HG03060 (cell line): ENCODE measurements around the gene CEP83.
A peak's percentile ranks its signal among the peaks of the same experiment; 100 is the strongest.
"Not testable (repeated sequence)": the region's sequence is repeated elsewhere in the genome, so short reads cannot be mapped to it uniquely, and the experiment has no call there.

Experiments
- ATAC-seq: cut with Tn5 transposase; IDR thresholded peaks from one replicate; pipeline ENCODE4 v1.9.1; 2021; ENCODE audit warnings: low read depth, moderate number of reproducible peaks; ENCODE audit not compliant: unreplicated experiment

The CEP83 gene

DNA sequence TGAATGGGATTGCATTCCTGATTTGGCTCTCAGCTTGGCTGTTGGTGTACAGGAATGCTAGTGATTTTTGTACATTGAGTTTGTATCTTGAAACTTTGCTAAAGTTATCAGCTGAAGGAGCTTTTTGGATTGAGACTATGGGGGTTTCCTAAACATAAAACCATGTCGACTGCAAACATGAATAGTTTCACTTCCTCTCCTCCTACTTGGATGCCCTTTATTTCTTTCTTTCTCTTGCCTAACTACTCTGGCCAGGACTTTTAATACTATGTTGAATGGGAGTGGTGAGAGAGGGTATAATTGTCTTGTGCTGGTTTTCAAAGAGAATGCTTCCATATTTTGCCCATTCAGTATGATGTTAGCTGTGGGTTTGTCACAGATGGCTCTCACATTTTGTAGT is 141.5 kb downstream of the CEP83 start:
- no peak for ATAC-seq

DNA sequence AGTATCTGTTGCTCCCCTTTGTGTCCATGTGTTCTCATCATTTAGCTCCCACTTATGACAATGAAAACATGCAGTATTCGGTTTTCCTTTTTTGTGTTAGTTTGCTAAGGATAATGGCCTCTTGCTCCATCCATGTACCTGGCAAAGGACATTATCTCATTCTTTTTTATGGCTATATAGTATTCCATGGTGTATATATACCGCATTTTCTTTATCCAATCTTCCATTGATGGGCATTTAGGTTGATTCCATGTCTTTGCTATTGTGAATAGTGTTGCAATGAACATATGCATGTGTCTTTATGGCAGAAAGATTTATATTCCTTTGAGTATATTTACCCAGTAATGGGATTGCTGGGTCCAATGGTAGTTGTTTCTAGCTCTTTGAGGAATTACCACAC is 143.1 kb downstream of the CEP83 start:
- ATAC-seq = not testable (repeated sequence)

DNA sequence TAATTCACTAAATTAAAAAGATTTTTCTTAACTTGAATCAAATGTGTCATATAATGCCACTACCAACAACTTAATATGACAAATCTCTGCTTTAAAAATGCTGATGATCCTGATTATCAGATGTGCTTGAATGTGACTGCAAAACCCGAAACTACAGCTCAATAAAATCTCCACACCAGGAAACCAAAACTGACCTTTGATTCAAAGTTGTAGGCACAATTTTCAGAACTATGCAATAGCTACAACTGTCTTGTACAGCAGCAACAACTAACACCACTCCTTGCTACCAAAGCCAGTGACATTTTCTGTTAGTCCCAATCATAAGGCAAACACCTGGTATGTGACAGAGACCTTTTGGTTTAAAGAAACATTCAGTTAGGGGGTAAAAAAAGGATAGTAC is 147.3 kb downstream of the CEP83 start:
- no peak for ATAC-seq

DNA sequence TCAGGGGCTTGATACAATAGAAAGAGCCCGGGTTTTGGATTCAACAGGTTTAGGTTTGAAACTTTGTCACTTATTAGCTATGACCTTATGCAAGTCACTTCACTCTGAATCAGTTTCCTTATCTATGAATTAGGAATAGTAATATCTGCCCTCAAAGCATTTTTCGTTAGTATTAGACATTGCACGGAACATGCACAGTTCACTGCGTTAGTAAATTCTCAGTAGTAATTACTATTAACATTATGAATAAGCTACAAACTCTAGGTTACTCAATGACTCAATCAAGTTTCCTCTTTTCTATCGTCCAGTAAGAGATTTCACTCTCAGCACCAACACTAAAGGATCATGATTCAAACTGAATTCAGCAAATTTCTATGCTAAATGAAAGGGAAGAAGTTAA is 150.3 kb downstream of the CEP83 start:
- ATAC-seq = peak; percentile 72

DNA sequence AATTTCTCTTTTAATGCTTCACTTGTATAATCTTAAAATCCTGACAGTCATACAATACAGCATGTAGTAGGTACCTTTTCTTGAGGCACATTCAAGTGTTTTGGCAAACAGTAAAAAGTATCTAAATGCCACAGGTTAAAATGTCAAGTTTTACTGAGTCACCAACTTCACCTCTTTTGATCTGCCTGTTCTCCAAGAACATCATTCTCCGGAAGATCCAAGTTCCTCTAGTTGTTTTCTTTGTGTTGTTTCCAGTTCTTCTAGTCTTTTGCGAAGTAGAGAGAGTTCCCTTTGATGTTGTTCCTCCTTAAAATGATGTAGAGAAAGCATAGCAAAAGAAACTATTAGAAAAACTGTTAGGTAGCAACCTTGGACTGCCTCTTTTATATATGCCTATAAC is 151.1 kb downstream of the CEP83 start:
- no peak for ATAC-seq

DNA sequence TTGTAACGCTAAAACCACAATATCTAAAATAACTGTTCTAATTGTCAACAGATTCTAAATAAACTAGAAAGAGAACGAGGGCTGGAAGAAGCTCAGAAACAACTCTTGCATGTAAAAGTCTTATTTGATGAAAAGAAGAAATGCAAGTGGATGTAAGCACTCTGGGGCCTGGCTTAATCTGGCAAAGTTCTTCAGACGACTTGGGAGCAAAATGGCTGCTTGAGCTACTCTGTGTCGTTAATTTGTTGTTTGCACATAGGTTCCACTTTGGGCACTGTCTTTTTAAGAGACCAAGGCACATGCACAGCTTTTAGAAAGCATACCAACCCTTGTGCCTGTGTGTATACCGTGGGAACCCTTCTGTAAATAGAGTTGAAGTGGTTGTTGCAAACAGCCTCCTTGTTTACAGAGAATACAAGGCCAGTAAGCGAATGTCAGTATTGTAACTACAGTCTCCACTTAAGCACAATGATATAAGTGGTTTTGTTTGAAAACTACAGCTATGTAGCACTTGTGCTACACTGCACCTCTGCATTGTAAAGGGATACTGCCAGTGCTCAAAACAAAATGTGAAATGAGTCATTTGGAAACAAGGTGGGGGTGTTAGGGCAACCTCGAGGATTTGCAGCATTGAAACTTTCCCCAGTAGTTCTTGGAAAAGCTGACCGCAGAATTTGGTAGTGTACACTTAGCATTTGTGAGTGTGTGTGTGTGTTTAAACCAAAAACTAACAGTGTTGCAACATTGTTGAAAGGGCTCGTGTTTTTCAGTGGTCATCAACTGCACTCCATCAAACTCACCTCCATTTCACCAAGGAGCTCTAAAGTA is 154.3 kb downstream of the CEP83 start:
- no peak for ATAC-seq

DNA sequence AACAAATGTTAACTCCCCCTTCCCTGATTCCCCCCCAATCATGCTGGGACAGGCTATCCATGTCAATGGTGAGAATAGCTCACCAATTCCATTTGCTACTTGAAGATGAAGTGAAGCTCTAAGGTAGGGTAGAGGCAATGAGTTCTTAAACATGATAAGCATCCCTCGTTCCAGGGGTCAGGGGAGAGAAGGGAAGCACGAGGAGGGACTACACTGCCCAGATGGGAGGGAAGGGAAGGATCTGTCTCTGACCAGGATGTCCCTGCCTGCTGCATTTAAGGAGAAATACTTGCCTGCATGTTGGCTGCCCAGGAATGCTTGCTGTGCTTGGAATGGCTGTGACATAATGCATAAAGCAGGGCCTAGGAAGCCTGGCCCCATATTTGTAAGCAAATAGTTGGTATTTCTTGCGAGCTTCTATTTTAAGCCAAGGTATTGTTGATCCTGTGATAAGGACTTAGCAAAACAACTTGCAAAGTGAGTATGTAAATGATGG is 155.1 kb downstream of the CEP83 start:
- ATAC-seq = no peak

DNA sequence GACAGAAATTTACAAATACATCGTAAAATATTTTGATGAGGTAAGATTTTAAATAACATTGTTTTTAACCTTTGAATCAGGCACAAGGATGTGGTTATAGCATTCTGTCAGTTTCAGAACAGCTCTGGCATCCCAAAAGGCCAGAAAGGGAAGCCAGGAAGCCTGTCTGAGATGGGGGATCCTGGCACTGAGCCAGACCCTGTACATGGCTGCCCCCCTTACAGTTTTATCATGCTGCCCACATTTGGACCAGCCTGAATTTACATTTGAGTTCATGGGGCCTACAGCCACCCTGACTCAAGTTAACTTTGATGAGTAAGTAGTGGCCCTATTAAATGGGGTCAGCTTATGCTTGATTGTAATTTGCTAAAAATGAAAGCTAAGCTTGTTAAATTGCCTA is 155.7 kb downstream of the CEP83 start:
- ATAC-seq = no peak

DNA sequence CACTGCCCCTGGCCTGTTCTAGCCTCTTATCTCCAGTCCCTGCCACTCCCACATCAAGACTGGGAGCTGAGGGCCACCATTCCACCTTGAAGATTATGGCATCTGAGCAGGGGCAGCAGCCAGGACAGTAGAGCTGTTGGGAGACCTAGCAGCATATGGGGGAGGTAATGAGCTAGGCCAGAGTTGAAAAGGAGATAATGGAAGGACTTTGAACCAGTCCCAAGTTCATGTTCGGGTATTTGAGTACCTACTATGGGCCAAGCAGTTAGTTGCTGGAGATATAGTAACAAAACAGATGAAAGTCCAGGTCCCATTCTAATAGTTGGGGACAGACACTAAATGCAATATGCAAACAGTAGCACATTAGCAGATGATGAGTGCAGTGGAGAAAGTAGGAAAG is 159.8 kb downstream of the CEP83 start:
- ATAC-seq = no peak

DNA sequence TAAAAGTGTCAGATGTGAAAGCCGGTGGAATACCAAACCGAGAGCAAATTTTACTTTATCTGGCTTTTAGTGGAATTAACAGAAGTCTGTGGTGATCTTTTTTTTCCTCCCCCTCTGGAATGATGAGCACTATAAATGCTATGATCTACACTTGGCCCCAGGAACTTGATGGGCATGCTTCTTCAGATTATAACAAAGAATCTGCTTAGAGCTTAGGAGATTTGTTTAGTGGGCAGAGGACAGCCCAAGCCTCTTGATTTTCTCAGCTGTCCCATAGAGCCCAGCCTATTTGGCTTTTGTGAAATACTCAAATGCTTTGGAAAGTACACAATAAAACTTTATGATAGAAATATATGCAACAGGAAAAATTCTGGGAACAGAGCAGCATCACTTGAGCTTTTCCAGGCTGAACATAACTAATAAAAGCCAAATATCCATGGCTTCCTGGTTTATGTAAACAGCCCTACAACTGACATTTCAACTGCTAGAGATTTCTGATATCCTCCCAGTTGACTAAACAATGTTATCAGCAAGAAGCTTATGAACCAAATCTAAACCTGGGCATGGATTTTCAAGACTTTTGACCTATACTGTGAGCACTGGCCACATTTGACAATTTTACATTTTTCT is 161.7 kb downstream of the CEP83 start:
- ATAC-seq = no peak

DNA sequence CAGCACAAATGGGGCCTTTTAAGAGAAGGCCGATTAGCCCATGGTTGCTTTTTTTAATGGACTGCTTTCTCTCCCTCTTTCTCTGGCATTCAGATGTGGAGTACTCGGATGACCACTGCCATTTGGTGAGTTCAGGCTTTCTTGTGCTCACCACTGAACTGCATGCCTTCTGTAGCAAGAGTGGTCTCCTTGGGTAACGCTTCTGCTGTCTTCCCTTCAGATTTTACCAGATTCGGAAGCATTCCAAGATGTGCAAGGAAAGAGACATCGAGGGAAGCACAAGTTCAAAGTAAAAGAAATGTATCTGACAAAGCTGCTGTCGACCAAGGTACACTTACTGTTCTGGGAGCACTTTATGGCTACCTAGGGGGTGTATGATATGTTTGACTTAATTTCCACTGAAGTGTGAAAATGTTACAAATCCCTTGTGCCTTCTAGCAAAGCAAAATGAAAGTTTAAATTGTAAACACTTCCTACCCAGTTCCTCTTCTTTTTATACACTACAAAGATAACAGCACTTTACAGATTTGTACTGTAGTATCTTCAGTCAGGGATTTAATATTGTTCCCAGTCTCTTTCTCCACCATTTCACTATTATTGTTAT is 162.5 kb downstream of the CEP83 start:
- ATAC-seq = no peak

DNA sequence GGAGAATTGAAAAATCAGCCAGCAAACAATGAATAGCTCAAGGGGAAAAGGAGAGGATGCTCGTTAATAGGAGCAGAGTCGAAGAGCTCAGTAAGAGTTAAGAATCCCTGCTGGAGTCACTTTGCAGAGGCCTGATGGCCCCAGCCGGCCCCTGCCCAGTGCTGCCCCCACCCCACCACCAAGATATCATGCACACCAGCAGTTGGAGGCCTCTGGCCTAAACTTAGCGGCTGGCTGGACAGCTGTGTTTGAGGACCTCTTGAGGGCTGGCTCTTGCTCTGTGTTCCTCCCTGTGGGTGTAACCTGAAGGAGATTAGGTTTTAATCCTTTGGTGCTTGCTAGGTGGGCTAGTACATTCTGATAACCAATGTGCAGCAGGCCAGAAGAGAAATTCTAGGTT is 169.3 kb downstream of the CEP83 start:
- no peak for ATAC-seq

DNA sequence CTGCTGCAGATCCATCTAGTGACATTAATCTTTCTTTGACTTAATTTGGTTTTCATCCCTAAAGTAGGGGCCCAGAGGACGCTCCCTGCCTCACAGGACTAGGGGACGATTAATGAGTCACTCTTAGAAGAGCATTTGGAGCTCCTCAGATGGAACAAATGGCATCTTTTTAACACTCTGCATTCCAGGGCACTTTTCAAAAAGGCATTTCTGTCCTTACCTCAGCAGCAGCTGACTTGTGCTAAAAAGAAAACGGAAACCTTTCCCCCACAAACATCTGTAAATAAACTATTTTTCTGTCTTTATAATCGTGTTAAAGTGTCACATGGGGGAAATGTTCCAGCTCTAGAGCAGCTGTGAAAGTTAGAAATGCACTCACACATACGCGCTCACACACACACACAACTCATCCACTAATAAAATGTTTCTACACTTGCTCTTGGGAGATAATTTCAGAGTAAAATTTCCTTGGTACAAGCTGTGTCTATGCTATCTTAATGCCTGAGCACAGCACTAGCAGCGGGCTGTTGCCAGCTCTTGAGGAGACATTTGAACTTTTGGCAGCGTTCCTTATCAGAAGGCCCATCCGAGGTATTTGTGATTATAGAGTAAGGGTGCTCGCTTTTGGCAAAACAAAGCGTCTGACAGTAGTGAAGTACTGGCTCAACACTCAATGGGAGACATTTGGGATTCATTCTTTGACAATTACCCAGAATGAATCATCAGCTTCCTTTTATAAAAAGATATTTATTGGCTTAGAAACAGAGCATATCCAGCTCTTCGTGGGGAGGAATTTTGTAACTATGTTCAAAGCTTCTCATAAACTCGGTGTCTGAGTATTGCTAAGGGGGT is 170.0 kb downstream of the CEP83 start:
- no peak for ATAC-seq

DNA sequence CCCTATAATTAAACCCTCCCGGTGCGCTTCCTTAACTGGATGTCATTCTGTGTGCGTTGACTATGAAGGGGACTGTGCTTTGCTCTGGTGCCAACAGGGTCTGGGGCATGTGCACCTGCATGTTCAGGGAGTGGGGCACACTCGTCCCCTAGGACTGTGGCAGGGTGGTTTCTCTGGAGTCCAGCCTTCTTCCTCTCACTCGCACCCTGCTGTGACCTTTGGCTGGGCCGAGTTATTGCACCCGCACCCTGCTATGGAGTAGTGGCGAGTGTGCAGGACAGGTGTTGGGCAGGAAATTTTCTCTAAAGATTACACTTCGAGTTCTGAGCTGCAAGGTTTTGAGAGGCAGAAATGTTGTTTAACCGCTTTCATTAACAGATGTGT is 172.4 kb downstream of the CEP83 start:
- ATAC-seq = no peak

DNA sequence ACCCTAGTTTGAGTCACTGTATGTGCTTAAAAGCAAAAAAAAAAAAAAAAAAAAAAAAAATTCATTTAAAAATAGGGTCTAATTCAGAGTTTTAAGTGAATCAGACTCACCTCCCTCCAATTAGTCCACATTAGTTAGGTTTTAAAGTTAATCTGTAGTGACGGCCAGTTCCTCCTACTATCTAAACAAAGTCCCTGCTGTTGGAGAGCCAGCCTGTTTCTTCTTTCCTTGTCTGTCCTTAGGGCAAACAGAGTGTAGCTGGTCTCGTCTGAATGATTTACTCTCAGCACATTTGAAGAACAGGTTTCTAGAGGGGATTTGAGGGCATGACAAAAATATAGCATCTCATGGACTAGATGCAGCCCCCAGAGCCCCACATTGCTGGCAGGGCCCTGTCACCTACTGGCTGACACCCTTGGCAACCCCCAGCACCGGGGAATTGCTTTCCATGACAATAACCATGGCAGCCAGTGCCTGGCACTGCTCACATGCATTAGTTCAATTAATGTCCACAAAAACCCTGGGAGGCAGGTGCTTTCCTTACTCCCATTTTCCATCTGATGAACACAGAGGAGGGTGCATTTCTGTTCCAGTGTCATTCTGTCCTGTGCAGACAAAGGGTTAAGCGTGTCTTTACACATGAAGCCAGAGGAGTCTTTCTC is 173.0 kb downstream of the CEP83 start:
- no peak for ATAC-seq

DNA sequence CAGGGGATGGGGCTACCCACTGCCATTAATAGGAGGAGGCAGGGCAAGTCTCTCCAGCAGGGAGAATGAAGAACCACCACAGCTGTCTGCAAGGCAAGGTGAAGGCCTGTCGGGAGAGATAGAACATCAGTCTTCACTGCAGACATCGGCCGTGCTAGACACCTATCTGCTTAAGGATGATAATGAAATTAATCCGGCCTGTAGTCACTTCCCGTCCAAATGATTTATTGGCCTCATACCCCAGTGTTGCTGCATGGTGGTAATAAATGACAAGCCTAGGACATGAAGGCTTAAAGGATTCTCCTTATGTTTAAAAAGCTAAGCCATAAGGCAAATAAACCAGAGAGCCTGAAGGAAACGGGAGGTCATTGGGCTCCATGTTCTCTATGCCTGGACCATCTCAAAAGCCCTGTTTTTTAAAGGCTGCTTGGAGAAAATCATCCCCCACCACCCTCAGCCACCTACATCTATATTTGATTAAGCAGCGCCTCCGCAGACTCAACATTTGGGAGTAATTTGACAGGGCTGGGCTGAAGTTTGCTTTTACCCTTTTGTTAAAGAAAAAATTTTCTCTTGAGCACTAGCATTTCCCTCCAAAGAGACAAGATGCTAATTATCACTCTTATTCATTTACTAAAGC is 173.6 kb downstream of the CEP83 start:
- ATAC-seq = no peak

DNA sequence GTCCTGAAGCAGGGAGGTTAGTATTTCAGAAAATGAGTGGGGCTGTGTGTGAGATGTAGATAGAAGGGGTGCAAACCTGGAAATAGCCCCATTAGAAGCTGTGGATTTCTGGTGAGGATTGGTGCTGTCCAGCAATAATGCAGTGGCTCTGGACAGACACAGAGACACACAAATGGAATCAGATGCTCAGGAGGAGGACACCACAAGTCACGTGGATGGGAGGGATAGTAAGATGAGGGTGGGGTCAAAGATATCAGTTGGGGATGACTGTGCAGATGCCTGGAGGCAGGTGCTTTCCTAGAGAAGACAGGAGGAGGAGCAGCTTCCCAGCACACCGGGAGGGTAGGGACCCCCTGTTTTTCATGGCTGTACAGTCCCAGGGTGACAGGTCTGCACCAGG is 174.8 kb downstream of the CEP83 start:
- ATAC-seq = no peak

DNA sequence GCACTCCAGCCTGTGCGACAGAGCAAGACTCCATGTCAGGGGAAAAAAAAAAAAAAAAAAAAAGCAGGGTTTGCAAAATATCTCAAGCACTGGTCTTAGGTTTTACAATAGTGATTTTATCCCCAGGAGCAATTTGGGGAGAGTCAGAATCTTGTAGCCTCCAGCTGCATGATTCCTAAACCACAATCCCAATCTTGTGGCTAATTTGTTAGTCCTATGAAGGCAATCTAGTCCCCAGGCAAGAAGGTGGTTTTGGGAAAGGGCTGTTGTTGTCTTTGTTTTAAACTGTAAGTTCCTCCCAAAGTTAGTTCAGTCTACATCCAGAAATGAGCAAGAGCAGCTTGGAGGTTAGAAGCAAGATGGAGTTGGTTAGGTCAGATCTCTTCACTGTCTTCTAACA is 175.6 kb downstream of the CEP83 start:
- ATAC-seq = no peak

DNA sequence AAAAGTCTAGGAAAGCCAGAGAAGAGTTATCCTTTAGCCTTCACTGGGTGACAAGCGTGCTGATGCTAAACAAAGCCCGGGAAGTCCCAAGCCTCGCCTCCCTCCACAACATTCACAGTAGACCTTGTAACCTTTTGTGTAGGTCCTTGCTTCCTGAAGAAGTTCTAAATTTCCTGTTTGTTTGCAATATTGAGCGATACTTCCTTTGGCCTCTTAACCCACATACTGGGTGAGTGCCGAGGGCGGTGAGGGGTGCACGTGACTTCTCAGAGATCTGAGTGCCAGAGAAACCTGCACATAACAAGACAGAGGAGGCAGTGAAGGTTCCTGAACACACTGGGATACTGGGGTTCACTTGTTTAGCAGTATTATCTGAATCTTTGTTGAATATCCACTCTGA is 177.0 kb downstream of the CEP83 start:
- no peak for ATAC-seq

DNA sequence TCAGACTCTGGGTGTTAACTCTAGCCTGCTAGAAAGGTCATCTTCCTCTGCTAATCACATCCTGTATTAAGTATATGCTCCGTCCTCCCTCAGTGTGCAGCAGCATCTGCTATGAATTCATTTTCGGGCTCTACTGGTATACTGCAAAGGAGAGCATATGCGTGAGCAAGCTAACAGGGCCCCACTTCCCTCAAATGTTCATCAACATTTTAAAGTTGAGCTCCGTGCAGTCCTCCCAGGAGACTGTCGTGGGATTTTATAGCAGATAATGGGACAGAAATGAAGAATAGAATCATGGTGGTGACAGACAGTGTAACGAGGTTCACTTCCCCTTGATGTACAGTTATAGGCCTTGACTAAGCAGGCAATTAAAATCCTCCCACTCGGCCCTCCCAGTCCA is 179.6 kb downstream of the CEP83 start:
- ATAC-seq = no peak
